Activated B cell treated with CpG ODN at 0.5 μM for 24 hours (primary cell): ENCODE results near the gene BRD8. TPM values are rescaled to one million over a fixed set of nuclear protein-coding genes. Genes with fewer than 3 reads are reported as not detected.
"Not testable (repeated sequence)": the region's sequence is repeated elsewhere in the genome, so short reads cannot be mapped to it uniquely, and the experiment has no call there.

Source experiments
- ATAC-seq: fragments of 200-7000 bp; cut with Tn5 transposase; one replicate; pipeline ENCODE4 v1.10.0; 2021; ENCODE audit warnings: low read depth, mild to moderate bottlenecking, moderate library complexity
- CTCF ChIA-PET: fragments of 350-600 bp; sonication (Branson Sonifier 250); formaldehyde crosslinking; loops from one replicate; lab custom pipeline; 2021; ENCODE audit warnings: antibody characterized with exemption; lab: Charles Lee
- POLR2A ChIA-PET: fragments of 350-600 bp; sonication (Branson Sonifier 250); formaldehyde crosslinking; loops from one replicate; lab custom pipeline; 2021; ENCODE audit warnings: antibody characterized with exemption; lab: Charles Lee
- DNase-seq: peaks from one replicate; pipeline ENCODE4 v3.0.0; 2022
- H3K27ac Mint-ChIP-seq: one replicate; pipeline ENCODE4 v1.8.0; 2020; ENCODE audit warnings: mixed read lengths
- H3K27me3 Mint-ChIP-seq: one replicate; pipeline ENCODE4 v1.8.0; 2021; ENCODE audit warnings: mixed read lengths
- H3K36me3 Mint-ChIP-seq: one replicate; pipeline ENCODE4 v1.8.0; 2021; ENCODE audit warnings: low read depth, mixed read lengths
- H3K4me1 Mint-ChIP-seq: one replicate; pipeline ENCODE4 v1.8.0; 2021; ENCODE audit warnings: mixed read lengths
- H3K4me3 Mint-ChIP-seq: one replicate; pipeline ENCODE4 v1.8.0; 2020; ENCODE audit warnings: mild to moderate bottlenecking, mixed read lengths
- H3K9me3 Mint-ChIP-seq: one replicate; pipeline ENCODE4 v1.8.0; 2020; ENCODE audit warnings: mixed read lengths
- CTCF ChIP-seq: fragments of 200-600 bp; IDR thresholded peaks from one replicate; pipeline ENCODE4 v1.8.0; 2022; ENCODE audit warnings: antibody characterized with exemption, mild to moderate bottlenecking
- intact Hi-C: fragments of 100-400 bp; cut with micrococcal nuclease; formaldehyde crosslinking; loops from one replicate; pipeline ENCODE4 v1.15.1; 2024
- total RNA-seq: library from RNA; stranded (reverse); gene quantifications from 2 replicates; pipeline ENCODE4 v1.2.3, GENCODE V29; 2022

BRD8 gene
- total RNA-seq, 1 donor from 2014 or later, result 77.8 TPM

- intact Hi-C loops, result no loop called here
- POLR2A ChIA-PET, result no interaction called here
Measured at GRCh38 chr5:138149530-138149929, 28.9 kb downstream of the BRD8 start.

GRCh38 chr5:138148811-138149210 lies 29.6 kb downstream of the BRD8 start:
- no peaks in the 10 kb centered on the region for H3K4me1 Mint-ChIP-seq
- DNase-seq, result no peak
- H3K9me3 Mint-ChIP-seq, result no peaks in the 10 kb centered on the region
- no peak for ATAC-seq
- H3K4me3 Mint-ChIP-seq, result no peak overlapping the region
- ChIA-PET CTCF (interaction anchor here (0.6 kb wide), 1 partner anchor 16 kb away, joined by 3 read pairs; no protein-coding TSS in a partner anchor), POLR2A (interaction anchor here (0.6 kb wide), 1 partner anchor 66 kb away, joined by 7 read pairs; no protein-coding TSS in a partner anchor)
- no peaks in the 10 kb centered on the region for H3K36me3 Mint-ChIP-seq
- no peak overlapping the region for H3K27ac Mint-ChIP-seq
- H3K27me3 Mint-ChIP-seq, result no peaks in the 10 kb centered on the region
- no peak for TF ChIP-seq CTCF
- intact Hi-C loops, result no loop called here

More at GRCh38 chr5:138149530-138149929, 28.9 kb downstream of the BRD8 start:
- Mint-ChIP-seq H3K9me3 (no peaks in the 10 kb centered on the region), H3K27me3 (no peaks in the 10 kb centered on the region), H3K4me1 (no peaks in the 10 kb centered on the region), H3K4me3 (no peak overlapping the region), H3K27ac (no peak overlapping the region), H3K36me3 (no peaks in the 10 kb centered on the region)
- ATAC-seq, result no peak
- CTCF ChIA-PET, result interaction anchor here (1.0 kb wide), 1 partner anchor 16 kb away, joined by 3 read pairs; no protein-coding TSS in a partner anchor
- DNase-seq, result no peak
- no peak for TF ChIP-seq CTCF

GRCh38 chr5:138143578-138143977 lies 34.9 kb downstream of the BRD8 start:
- H3K27ac Mint-ChIP-seq, H3K4me1 Mint-ChIP-seq, DNase-seq, H3K36me3 Mint-ChIP-seq, H3K4me3 Mint-ChIP-seq, ATAC-seq, H3K9me3 Mint-ChIP-seq, H3K27me3 Mint-ChIP-seq, intact Hi-C loops, POLR2A ChIA-PET: not testable (repeated sequence)
- CTCF ChIA-PET, result interaction anchor here (0.6 kb wide), 1 partner anchor 9 kb away, joined by 4 read pairs; no protein-coding TSS in a partner anchor

- Mint-ChIP-seq H3K4me3 (no peak overlapping the region), H3K27ac (no peak overlapping the region), H3K27me3 (peaks cover 2% of the 10 kb centered on the region), H3K36me3 (no peaks in the 10 kb centered on the region), H3K9me3 (no peaks in the 10 kb centered on the region), H3K4me1 (peaks cover 8% of the 10 kb centered on the region)
- intact Hi-C loops, result no loop called here
- DNase-seq (no peak), ATAC-seq (no peak)
- POLR2A ChIA-PET, result no interaction called here
- TF ChIP-seq CTCF, result no peak
- CTCF ChIA-PET, result interaction anchor here (1.6 kb wide), 1 partner anchor 73 kb away, joined by 4 read pairs; no protein-coding TSS in a partner anchor
Measured at GRCh38 chr5:138141734-138142133, 36.7 kb downstream of the BRD8 start.

- intact Hi-C loops, result no loop called here
- peaks cover 8% of the 10 kb centered on the region for H3K27me3 Mint-ChIP-seq
- no peak for TF ChIP-seq CTCF
- ChIA-PET CTCF (interaction anchor here (1.0 to 1.3 kb wide), 4 partner anchors 63 to 511 kb away, joined by 3 to 4 read pairs (median 4); no protein-coding TSS in a partner anchor), POLR2A (no interaction called here)
- no peak for DNase-seq
- no peak overlapping the region for H3K27ac Mint-ChIP-seq
- no peaks in the 10 kb centered on the region for H3K9me3 Mint-ChIP-seq
- no peak for ATAC-seq
- peaks cover 8% of the 10 kb centered on the region for H3K4me1 Mint-ChIP-seq
- H3K4me3 Mint-ChIP-seq, result no peak overlapping the region
- H3K36me3 Mint-ChIP-seq, result no peaks in the 10 kb centered on the region
Measured at GRCh38 chr5:138140268-138140667, 38.2 kb downstream of the BRD8 start.

GRCh38 chr5:138139781-138140090 lies 38.7 kb downstream of the BRD8 start:
- ChIA-PET POLR2A (no interaction called here), CTCF (interaction anchor here (1.0 to 1.3 kb wide), 4 partner anchors 62 to 510 kb away, joined by 3 to 4 read pairs (median 4); no protein-coding TSS in a partner anchor)
- H3K4me3 Mint-ChIP-seq, result no peak overlapping the region
- intact Hi-C loops, result no loop called here
- DNase-seq, result no peak
- H3K27ac Mint-ChIP-seq, result no peak overlapping the region
- ATAC-seq, result no peak
- H3K9me3 Mint-ChIP-seq, result no peaks in the 10 kb centered on the region
- peaks cover 8% of the 10 kb centered on the region for H3K4me1 Mint-ChIP-seq
- peaks cover 8% of the 10 kb centered on the region for H3K27me3 Mint-ChIP-seq
- TF ChIP-seq CTCF, result no peak
- H3K36me3 Mint-ChIP-seq, result no peaks in the 10 kb centered on the region
